SK-N-SH treated with all-trans-retinoic acid at 6 μM for 48 hours (cell line): ENCODE data around the gene CREB3L2.
A peak's percentile ranks its signal among the peaks of the same experiment; 100 is the strongest.
"Not testable (repeated sequence)": the region's sequence is repeated elsewhere in the genome, so short reads cannot be mapped to it uniquely, and the experiment has no call there.

Source experiments
- ATAC-seq: fragments of 200-7000 bp; cut with Tn5 transposase; 3 replicates; pipeline ENCODE4 v1.9.1; 2020; ENCODE audit warnings: mild to moderate bottlenecking, moderate library complexity
- ARNTL ChIP-seq: fragments of 450-650 bp; formaldehyde crosslinking; IDR thresholded peaks from 2 replicates; pipeline ENCODE4 v1.5.0; 2020; ENCODE audit warnings: low read depth, mild to moderate bottlenecking, moderate library complexity, borderline replicate concordance
- BACH2 ChIP-seq: fragments of 250-450 bp; sonication (Bioruptor Pico); IDR thresholded peaks from 2 replicates; pipeline ENCODE4 v1.9.0; 2021; ENCODE audit warnings: mild to moderate bottlenecking, borderline replicate concordance
- CSDC2 ChIP-seq: fragments of 250-450 bp; sonication (Bioruptor Pico); IDR thresholded peaks from 2 replicates; pipeline ENCODE4 v1.5.0; 2020; ENCODE audit warnings: mild to moderate bottlenecking, moderate library complexity
- ESRRG ChIP-seq: fragments of 250-450 bp; sonication (Bioruptor Pico); IDR thresholded peaks from 2 replicates; pipeline ENCODE4 v1.6.1; 2021; ENCODE audit warnings: mild to moderate bottlenecking
- GLIS3 ChIP-seq: fragments of 250-450 bp; sonication (Bioruptor Pico); IDR thresholded peaks from 2 replicates; pipeline ENCODE4 v1.5.0; 2020; ENCODE audit warnings: mild to moderate bottlenecking, moderate library complexity
- ISL1 ChIP-seq: fragments of 250-450 bp; sonication (Bioruptor Pico); IDR thresholded peaks from 2 replicates; pipeline ENCODE4 v2.1.2; 2022; ENCODE audit warnings: mild to moderate bottlenecking, moderate library complexity
- OSR1 ChIP-seq: fragments of 250-450 bp; sonication (Bioruptor Pico); IDR thresholded peaks from 2 replicates; pipeline ENCODE4 v1.8.0; 2022; ENCODE audit warnings: moderate library complexity, mild to moderate bottlenecking, inconsistent platforms
- PPARA ChIP-seq: fragments of 250-450 bp; sonication (Bioruptor Pico); IDR thresholded peaks from 2 replicates; pipeline ENCODE4 v1.5.0; 2020; ENCODE audit warnings: mild to moderate bottlenecking, borderline replicate concordance
- RARB ChIP-seq: fragments of 250-450 bp; sonication (Bioruptor Pico); IDR thresholded peaks from 2 replicates; pipeline ENCODE4 v1.8.0; 2021; ENCODE audit warnings: mild to moderate bottlenecking, moderate library complexity
- SNAI2 ChIP-seq: fragments of 250-450 bp; sonication (Bioruptor Pico); IDR thresholded peaks from 2 replicates; pipeline ENCODE4 v1.5.0; 2020; ENCODE audit warnings: mild to moderate bottlenecking, moderate library complexity
- TCF4 ChIP-seq: fragments of 250-450 bp; sonication (Bioruptor Pico); IDR thresholded peaks from 2 replicates; pipeline ENCODE4 v1.8.0; 2021; ENCODE audit warnings: mild to moderate bottlenecking, moderate library complexity, borderline replicate concordance
- TOX ChIP-seq: fragments of 250-450 bp; sonication (Bioruptor Pico); IDR thresholded peaks from 2 replicates; pipeline ENCODE4 v1.8.0; 2021; ENCODE audit warnings: mild to moderate bottlenecking, moderate library complexity, borderline replicate concordance
- ZC3H10 ChIP-seq: fragments of 250-450 bp; sonication (Bioruptor Pico); IDR thresholded peaks from 2 replicates; pipeline ENCODE4 v1.5.1; 2021; ENCODE audit warnings: mild to moderate bottlenecking, moderate library complexity
- ZFP3 ChIP-seq: fragments of 250-450 bp; sonication (Bioruptor Pico); IDR thresholded peaks from 2 replicates; pipeline ENCODE4 v1.5.0; 2020; ENCODE audit warnings: mild to moderate bottlenecking, moderate library complexity
- ZFP30 ChIP-seq: fragments of 450-650 bp; formaldehyde crosslinking; IDR thresholded peaks from 2 replicates; pipeline ENCODE4 v1.5.0; 2022; ENCODE audit warnings: mild to moderate bottlenecking, moderate library complexity
- ZNF565 ChIP-seq: fragments of 450-650 bp; formaldehyde crosslinking; conservative IDR thresholded peaks from 2 replicates; pipeline ENCODE4 v1.5.0; 2020; ENCODE audit warnings: low read depth, mild to moderate bottlenecking, moderate library complexity
- ZNF70 ChIP-seq: fragments of 450-650 bp; formaldehyde crosslinking; IDR thresholded peaks from 2 replicates; pipeline ENCODE4 v1.5.0; 2020; ENCODE audit warnings: mild to moderate bottlenecking, moderate library complexity
- ZNF8 ChIP-seq: fragments of 450-650 bp; formaldehyde crosslinking; IDR thresholded peaks from 2 replicates; pipeline ENCODE4 v1.5.0; 2020; ENCODE audit warnings: mild to moderate bottlenecking, moderate library complexity
- TF ChIP-seq, protein P1 (sequence below): fragments of 250-450 bp; sonication (Bioruptor Pico); IDR thresholded peaks from 2 replicates; pipeline ENCODE4 v1.8.0; 2021; ENCODE audit warnings: low read depth, mild to moderate bottlenecking, moderate library complexity, borderline replicate concordance
- TF ChIP-seq, protein P2 (sequence below): fragments of 250-450 bp; sonication (Bioruptor Pico); IDR thresholded peaks from 2 replicates; pipeline ENCODE4 v1.8.0; 2020; ENCODE audit warnings: mild to moderate bottlenecking, moderate library complexity, borderline replicate concordance
- TF ChIP-seq, protein P3 (sequence below): fragments of 250-450 bp; sonication (Bioruptor Pico); IDR thresholded peaks from 2 replicates; pipeline ENCODE4 v1.5.0; 2020; ENCODE audit warnings: mild to moderate bottlenecking, moderate library complexity
- TF ChIP-seq, protein P4 (sequence below): fragments of 250-450 bp; sonication (Bioruptor Pico); IDR thresholded peaks from 2 replicates; pipeline ENCODE4 v1.5.1; 2020; ENCODE audit warnings: low read depth, mild to moderate bottlenecking, moderate library complexity

The CREB3L2 gene

DNA sequence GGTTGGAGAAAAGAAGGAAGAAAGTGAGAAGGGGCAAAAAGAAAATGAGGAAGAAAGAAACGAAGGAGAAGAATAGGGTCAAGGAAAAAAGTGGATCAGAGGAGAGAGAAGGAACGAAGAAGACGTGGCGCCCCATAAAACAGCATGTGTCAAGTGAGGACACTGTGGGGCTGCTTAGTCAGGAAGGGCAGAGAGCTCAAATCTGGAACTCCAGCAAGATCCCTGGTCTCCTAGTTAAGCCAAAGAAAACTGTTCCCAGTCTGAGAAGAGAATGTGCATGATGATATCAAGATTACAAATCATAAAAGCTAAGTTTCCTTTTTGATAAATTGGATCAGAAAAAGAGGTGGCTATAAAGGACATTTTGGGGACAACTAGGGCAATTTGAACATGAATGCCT lies 33.0 kb downstream of the CREB3L2 start:
- ATAC-seq = no peak
- TF ChIP-seq ARNTL (CRISPR knock-in tag) (no peak), TCF4 (no peak), SNAI2 (CRISPR knock-in tag) (no peak), ESRRG (CRISPR knock-in tag) (no peak), ZNF70 (CRISPR knock-in tag) (no peak), CSDC2 (no peak), PPARA (CRISPR knock-in tag) (no peak), ZNF8 (CRISPR knock-in tag) (no peak)
- TF ChIP-seq, protein P1, sequence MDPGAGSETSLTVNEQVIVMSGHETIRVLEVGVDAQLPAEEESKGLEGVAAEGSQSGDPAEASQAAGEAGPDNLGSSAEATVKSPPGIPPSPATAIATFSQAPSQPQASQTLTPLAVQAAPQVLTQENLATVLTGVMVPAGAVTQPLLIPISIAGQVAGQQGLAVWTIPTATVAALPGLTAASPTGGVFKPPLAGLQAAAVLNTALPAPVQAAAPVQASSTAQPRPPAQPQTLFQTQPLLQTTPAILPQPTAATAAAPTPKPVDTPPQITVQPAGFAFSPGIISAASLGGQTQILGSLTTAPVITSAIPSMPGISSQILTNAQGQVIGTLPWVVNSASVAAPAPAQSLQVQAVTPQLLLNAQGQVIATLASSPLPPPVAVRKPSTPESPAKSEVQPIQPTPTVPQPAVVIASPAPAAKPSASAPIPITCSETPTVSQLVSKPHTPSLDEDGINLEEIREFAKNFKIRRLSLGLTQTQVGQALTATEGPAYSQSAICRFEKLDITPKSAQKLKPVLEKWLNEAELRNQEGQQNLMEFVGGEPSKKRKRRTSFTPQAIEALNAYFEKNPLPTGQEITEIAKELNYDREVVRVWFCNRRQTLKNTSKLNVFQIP = no peak

DNA sequence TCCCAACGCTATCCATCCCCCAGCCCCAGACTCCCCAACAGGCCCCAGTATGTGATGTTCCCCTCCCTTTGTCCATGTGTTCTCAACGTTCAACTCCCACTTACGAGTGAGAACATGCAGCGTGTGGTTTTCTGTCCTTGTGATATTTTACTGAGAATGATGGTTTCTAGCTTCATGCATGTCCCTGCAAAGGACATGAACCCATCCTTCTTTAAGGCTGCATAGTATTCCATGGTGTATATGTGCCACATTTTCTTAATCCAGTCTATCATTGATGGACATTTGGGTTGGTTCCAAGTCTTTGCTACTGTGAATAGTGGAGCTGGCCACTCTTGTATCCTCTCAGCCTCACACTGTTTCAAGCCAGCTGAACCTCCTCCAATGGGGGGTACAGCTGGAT lies 33.5 kb downstream of the CREB3L2 start:
- ATAC-seq = not testable (repeated sequence)

DNA sequence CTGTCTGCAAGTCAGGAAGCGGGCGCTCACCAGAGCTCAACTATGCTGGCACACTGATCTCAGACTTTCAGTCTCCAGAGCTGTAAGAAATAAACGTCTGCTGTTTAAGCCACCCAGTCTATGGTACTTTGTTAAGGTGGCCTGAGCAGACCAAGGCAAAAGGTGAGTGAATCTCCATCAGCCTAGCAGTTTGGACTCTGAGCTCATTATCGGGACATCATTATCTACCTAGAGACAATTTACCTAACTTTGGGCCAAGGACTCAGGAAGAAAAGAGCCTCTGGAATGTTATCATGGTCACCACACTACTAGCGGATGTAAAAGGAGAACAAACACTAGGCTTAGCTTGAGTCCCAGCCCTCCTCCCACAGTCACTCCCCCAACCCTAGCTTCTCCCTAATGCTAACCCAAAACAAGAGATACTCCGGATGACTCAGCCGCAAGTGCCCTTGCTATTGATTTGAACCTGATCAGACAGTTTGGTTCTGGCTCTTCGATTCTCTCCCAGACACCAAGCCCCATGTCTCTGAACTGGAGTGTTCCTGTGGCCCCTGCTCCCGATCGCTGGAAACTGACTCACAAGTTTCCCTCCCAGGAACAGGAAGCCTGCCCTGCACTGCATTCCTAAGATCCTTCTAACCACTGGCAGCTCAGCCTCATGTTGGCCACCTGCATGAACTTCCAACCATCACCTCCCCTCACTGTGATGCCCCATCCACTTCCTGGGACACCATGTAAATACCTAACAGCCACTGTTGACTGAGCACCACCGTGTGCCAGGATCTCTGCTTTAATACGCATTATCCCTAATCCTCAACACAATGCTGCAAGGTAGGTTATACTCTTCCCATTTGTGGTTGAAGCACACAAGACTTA lies 34.5 kb downstream of the CREB3L2 start:
- TF ChIP-seq ESRRG (CRISPR knock-in tag) (no peak), OSR1 (CRISPR knock-in tag) (no peak), ZFP3 (no peak), ISL1 (no peak), RARB (CRISPR knock-in tag) (no peak), ZNF8 (CRISPR knock-in tag) (no peak), ZFP30 (no peak), BACH2 (CRISPR knock-in tag) (no peak), CSDC2 (no peak), ZC3H10 (CRISPR knock-in tag) (no peak), TCF4 (no peak), GLIS3 (CRISPR knock-in tag) (no peak)
- TF ChIP-seq, protein P2, sequence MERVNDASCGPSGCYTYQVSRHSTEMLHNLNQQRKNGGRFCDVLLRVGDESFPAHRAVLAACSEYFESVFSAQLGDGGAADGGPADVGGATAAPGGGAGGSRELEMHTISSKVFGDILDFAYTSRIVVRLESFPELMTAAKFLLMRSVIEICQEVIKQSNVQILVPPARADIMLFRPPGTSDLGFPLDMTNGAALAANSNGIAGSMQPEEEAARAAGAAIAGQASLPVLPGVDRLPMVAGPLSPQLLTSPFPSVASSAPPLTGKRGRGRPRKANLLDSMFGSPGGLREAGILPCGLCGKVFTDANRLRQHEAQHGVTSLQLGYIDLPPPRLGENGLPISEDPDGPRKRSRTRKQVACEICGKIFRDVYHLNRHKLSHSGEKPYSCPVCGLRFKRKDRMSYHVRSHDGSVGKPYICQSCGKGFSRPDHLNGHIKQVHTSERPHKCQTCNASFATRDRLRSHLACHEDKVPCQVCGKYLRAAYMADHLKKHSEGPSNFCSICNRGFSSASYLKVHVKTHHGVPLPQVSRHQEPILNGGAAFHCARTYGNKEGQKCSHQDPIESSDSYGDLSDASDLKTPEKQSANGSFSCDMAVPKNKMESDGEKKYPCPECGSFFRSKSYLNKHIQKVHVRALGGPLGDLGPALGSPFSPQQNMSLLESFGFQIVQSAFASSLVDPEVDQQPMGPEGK (CRISPR knock-in tag) = no peak
- TF ChIP-seq, protein P1 = no peak
- peak; percentile 61 for ATAC-seq

DNA sequence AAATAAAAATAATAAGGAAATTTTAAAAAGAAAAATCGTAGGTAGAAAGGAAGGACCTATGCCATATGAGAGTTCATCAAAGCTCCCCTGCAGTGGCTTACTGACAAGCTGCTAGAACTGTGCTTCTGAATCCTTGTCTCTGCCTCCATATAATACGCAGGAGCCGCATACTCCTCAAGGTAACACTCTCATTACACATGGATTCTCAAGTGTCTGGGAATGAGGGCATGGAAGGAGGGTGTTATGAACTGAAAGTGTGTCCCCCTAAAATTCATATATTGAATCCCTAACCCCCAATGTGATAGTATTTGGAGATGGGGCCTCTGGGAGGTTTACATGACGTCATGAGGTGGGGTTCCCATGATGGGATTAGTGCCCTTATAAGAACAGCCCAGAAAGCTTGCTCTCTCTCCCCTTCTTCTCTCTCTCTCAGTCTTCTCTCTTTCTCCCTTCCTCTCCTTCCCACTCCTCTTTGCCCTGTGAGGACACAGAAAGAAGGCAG lies 35.2 kb downstream of the CREB3L2 start:
- TF ChIP-seq ZC3H10 (CRISPR knock-in tag) (no peak), ARNTL (CRISPR knock-in tag) (no peak), OSR1 (CRISPR knock-in tag) (no peak), TOX (CRISPR knock-in tag) (no peak), CSDC2 (no peak), TCF4 (no peak), ZNF70 (CRISPR knock-in tag) (no peak), GLIS3 (CRISPR knock-in tag) (no peak), ZNF565 (no peak), ESRRG (CRISPR knock-in tag) (no peak), BACH2 (CRISPR knock-in tag) (no peak), SNAI2 (CRISPR knock-in tag) (no peak), ZFP3 (no peak), ISL1 (no peak)
- TF ChIP-seq, protein P3, sequence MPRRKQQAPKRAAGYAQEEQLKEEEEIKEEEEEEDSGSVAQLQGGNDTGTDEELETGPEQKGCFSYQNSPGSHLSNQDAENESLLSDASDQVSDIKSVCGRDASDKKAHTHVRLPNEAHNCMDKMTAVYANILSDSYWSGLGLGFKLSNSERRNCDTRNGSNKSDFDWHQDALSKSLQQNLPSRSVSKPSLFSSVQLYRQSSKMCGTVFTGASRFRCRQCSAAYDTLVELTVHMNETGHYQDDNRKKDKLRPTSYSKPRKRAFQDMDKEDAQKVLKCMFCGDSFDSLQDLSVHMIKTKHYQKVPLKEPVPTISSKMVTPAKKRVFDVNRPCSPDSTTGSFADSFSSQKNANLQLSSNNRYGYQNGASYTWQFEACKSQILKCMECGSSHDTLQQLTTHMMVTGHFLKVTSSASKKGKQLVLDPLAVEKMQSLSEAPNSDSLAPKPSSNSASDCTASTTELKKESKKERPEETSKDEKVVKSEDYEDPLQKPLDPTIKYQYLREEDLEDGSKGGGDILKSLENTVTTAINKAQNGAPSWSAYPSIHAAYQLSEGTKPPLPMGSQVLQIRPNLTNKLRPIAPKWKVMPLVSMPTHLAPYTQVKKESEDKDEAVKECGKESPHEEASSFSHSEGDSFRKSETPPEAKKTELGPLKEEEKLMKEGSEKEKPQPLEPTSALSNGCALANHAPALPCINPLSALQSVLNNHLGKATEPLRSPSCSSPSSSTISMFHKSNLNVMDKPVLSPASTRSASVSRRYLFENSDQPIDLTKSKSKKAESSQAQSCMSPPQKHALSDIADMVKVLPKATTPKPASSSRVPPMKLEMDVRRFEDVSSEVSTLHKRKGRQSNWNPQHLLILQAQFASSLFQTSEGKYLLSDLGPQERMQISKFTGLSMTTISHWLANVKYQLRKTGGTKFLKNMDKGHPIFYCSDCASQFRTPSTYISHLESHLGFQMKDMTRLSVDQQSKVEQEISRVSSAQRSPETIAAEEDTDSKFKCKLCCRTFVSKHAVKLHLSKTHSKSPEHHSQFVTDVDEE = no peak
- TF ChIP-seq, protein P2 (CRISPR knock-in tag) = no peak
- TF ChIP-seq, protein P4, sequence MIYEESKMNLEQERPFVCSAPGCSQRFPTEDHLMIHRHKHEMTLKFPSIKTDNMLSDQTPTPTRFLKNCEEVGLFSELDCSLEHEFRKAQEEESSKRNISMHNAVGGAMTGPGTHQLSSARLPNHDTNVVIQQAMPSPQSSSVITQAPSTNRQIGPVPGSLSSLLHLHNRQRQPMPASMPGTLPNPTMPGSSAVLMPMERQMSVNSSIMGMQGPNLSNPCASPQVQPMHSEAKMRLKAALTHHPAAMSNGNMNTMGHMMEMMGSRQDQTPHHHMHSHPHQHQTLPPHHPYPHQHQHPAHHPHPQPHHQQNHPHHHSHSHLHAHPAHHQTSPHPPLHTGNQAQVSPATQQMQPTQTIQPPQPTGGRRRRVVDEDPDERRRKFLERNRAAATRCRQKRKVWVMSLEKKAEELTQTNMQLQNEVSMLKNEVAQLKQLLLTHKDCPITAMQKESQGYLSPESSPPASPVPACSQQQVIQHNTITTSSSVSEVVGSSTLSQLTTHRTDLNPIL (CRISPR knock-in tag) = no peak
- no peak for ATAC-seq
